ENCODE data around the gene ZGRF1. TPM values are rescaled to one million over a fixed set of nuclear protein-coding genes. Genes with fewer than 3 reads are reported as not detected.
"Not testable (repeated sequence)": the region's sequence is repeated elsewhere in the genome, so short reads cannot be mapped to it uniquely, and the experiment has no call there.

ZGRF1 gene
- total RNA-seq: 4.2 and 5.2 TPM in 2 replicates

- DNase-seq (ENCODE audit: low read depth in 2 of 2): peak; percentile 100
These were observed at the start of gene ZGRF1, which contains the start of gene LARP7 for GRCh38 chr4:112636688-112637551. ZGRF1 (minus strand) TSS chr4:112636909; CDS start chr4:112633176, 3,733 bp downstream. LARP7 (plus strand) TSS chr4:112637143; CDS start chr4:112644670, 7,527 bp downstream.

- DNase-seq (ENCODE audit: low read depth in 2 of 2): no peak
These were observed 44.3 kb upstream of the ZGRF1 start for GRCh38 chr4:112680996-112681395.

GRCh38 chr4:112677519-112678091 is 40.9 kb upstream of the ZGRF1 start:
- DNase-seq (ENCODE audit: low read depth in 2 of 2): no peak

GRCh38 chr4:112674376-112674775 is 37.7 kb upstream of the ZGRF1 start:
- DNase-seq (ENCODE audit: low read depth in 2 of 2): no peak

GRCh38 chr4:112673686-112674085 is 37.0 kb upstream of the ZGRF1 start:
- no peak for DNase-seq (ENCODE audit: low read depth in 2 of 2)

- DNase-seq (ENCODE audit: low read depth in 2 of 2): no peak
These were observed 36.4 kb upstream of the ZGRF1 start for GRCh38 chr4:112673076-112673475.

GRCh38 chr4:112668131-112668530 is 31.4 kb upstream of the ZGRF1 start:
- no peak for DNase-seq (ENCODE audit: low read depth in 2 of 2)

- no peak for DNase-seq (ENCODE audit: low read depth in 2 of 2)
These were observed 27.9 kb upstream of the ZGRF1 start for GRCh38 chr4:112664611-112665010.

- DNase-seq (ENCODE audit: low read depth in 2 of 2): not testable (repeated sequence)
These were observed 19.4 kb upstream of the ZGRF1 start for GRCh38 chr4:112656115-112656514.

GRCh38 chr4:112655270-112655669 is 18.6 kb upstream of the ZGRF1 start:
- no peak for DNase-seq (ENCODE audit: low read depth in 2 of 2)

GRCh38 chr4:112652216-112652615 is 15.5 kb upstream of the ZGRF1 start:
- DNase-seq (ENCODE audit: low read depth in 2 of 2): no peak

- no peak for DNase-seq (ENCODE audit: low read depth in 2 of 2)
These were observed 14.9 kb upstream of the ZGRF1 start for GRCh38 chr4:112651641-112652040.

- DNase-seq (ENCODE audit: low read depth in 2 of 2): no peak
These were observed 13.6 kb upstream of the ZGRF1 start for GRCh38 chr4:112650332-112650731.

GRCh38 chr4:112649055-112649408 is 12.3 kb upstream of the ZGRF1 start:
- DNase-seq (ENCODE audit: low read depth in 2 of 2): no peak

- no peak for DNase-seq (ENCODE audit: low read depth in 2 of 2)
These were observed 11.8 kb upstream of the ZGRF1 start for GRCh38 chr4:112648263-112649054.

- DNase-seq (ENCODE audit: low read depth in 2 of 2): no peak
These were observed 11.1 kb upstream of the ZGRF1 start for GRCh38 chr4:112647785-112648184.

GRCh38 chr4:112646632-112647537 is 10.2 kb upstream of the ZGRF1 start:
- DNase-seq (ENCODE audit: low read depth in 2 of 2): no peak

GRCh38 chr4:112645541-112646329 is 9.0 kb upstream of the ZGRF1 start:
- no peak for DNase-seq (ENCODE audit: low read depth in 2 of 2)

GRCh38 chr4:112644595-112645535 is 8.2 kb upstream of the ZGRF1 start:
- DNase-seq (ENCODE audit: low read depth in 2 of 2): not testable (repeated sequence)

Measured in lung microvascular endothelial cell (primary cell).